Activated CD4-positive, alpha-beta T cell treated with anti-CD3 and anti-CD28 coated beads for 24 hours (primary cell): ENCODE results near the gene GGA2.
"Not testable (repeated sequence)": the region's sequence is repeated elsewhere in the genome, so short reads cannot be mapped to it uniquely, and the experiment has no call there.

Source experiments
- DNase-seq, 2 donors: peaks; one replicate each; pipeline ENCODE4 v3.0.0-alpha.2; 2020; ENCODE audit warnings: low read depth in 2 of 2

GGA2 gene

GRCh38 chr16:23524886-23525285 lies 14.6 kb upstream of the GGA2 start:
- no peak for DNase-seq

- DNase-seq: no peak
Observed at GRCh38 chr16:23523876-23524385, 13.6 kb upstream of the GGA2 start.

DNA sequence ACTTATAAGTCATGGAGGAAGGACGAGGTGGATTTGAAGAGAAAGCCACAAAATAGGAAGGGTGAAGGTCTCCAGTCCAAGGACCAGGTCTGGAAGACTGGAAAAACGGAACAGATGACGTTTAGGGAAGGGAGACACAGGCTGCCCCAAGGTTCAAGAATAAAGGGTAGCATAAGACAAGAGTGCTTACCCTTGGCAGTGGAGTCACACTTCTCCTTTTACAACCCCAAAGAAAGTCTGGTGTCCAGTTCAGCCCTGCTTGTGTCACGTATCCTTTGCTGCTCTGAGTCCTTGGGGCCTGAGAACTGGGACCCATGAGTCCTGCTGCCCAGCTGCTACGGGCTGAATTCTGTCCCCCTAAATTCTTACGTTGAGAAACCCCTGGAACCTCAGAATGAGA lies 13.0 kb upstream of the GGA2 start:
- DNase-seq: no peak

GRCh38 chr16:23521965-23522364 lies 11.7 kb upstream of the GGA2 start:
- DNase-seq: no peak

- no peak for DNase-seq
Observed at GRCh38 chr16:23521037-23521743, 10.9 kb upstream of the GGA2 start.

GRCh38 chr16:23520500-23520899 lies 10.2 kb upstream of the GGA2 start:
- DNase-seq: no peak

DNA sequence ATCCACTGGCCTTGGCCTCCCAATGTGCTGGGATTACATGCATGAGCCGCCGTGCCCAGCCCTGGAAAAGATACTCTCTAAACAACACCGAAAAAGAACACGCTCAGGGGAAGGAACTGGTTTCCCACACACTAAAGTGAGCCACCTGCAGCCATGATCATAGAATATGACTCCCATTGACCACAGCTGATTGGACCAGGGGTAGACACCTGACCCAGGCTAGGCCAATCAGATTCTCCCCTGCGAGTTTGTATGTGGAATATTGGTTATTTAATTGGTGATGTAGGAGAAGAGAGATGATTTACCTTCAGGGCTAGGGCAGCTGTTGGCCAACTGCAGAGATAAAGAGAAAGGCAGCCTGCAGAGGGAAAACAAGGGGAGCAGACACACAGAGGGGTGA lies 9.0 kb upstream of the GGA2 start:
- DNase-seq: no peak

GRCh38 chr16:23518435-23518891 lies 8.2 kb upstream of the GGA2 start:
- DNase-seq: no peak

DNA sequence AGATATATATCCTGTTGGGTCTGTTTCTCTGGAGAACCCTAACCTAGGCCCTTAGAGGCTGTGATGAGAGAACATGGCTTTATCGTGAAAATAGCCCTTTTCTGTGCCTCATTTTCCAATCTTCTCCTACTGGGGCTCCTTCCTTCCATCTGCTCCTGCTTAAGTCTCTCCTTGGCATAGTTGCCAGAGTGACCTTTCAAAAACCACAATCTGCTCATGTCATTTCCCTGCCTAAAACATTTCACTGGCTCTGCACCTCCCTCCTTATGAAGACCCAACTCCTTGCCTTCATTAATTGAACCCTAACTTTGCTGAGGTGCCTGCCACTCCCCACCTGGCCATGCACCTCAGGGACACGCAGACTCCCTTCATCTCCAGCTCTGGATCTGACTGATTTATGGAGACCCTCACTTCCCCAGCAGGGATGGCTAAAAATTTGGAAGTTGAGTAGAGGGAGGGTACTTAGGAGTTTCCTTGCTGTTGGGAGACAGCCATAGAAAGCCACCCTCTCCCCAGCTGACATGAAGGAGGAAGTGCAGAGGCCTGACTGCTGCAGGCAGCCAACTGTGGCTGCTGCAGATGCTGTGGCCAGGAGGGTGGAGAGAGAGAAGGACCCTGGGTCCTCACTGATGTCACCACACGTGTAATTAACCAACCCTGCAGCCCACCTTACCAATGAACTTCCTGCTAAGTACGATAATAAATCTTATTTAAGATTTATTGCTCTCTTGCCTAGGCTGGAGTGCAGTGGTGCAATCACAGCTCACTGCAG lies 6.3 kb upstream of the GGA2 start:
- DNase-seq: no peak

GRCh38 chr16:23515881-23516280 lies 5.6 kb upstream of the GGA2 start:
- DNase-seq: no peak

- no peak for DNase-seq
Observed at GRCh38 chr16:23514381-23515152, 4.3 kb upstream of the GGA2 start.

GRCh38 chr16:23512168-23512695 lies 1.9 kb upstream of the GGA2 start:
- DNase-seq: no peak

GRCh38 chr16:23511731-23512130 lies 1.4 kb upstream of the GGA2 start:
- no peak for DNase-seq

DNA sequence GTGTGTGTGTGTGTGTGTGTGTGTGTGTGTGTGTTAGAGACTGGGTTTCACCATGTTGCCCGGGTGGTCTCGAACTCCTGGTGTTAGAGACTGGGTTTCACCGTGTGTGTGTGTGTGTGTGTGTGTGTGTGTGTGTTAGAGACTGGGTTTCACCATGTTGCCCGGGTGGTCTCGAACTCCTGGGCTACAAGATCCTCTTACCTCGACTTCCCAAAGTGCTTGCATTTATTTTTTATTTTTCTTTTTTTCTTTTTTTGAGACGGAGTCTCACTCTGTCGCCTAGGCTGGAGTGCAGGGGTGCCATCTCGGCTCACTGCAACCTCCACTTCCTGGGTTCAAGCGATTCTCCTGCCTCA lies 599 bp upstream of the GGA2 start:
- not testable (repeated sequence) for DNase-seq

GRCh38 chr16:23509782-23510163 lies 521 bp downstream of the GGA2 start:
- peak in 1 of 2 donors; percentile 12 for DNase-seq

DNA sequence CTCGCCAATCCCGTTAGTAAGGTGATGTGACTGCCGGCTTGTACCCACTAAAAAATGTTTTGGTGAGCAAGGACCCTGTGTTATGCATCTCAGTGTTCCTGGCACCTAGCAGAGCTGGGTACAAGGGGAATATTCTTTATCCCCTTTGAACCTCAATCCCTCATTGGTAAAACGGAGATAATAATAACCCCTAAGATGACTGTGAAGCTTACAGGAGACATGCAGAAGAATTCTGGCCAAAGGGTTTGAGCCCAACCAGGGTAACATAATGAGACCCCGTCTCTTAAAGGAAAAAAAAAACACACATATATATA lies 896 bp downstream of the GGA2 start:
- no peak for DNase-seq

DNA sequence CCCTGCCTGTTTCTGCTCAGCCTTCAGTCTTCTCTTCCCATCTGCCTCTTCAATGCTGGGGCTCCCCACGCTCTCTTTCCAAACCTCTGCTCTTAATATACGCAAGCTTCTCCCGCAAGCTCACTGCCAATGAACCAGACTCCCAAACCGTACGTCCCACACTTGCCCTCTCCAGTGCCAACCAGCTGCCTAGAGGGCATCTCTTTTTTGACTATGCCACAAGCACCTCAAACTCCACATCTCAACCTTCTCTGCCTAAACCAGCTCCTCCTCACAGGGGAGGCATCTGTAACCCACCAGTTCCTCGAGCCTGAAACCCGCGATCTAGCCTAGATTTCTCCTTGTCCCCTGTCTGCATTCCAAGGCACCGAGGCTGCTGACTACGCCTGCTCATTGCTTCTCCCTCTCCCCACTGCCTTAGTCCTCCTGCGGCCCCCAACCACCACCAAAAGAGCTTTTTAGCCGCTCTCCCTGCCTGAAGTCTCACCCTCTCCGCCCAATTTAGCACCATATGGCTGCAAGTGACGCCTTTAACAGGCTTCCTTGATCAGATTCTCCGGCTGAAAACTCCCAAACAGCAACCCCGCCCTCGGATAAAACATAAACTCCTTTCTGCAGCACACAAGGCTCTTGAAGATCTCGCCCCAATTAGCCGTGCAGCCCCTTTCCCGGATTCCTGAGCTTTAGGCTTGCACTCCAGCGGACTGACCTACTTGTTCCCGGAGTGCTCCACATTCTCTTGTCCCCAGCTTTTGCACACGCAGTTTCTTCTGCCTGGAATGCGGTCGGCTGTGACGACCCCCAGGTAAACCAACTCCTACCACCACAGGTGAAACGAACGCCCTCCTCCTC lies 1.5 kb downstream of the GGA2 start:
- DNase-seq: no peak

- DNase-seq: no peak
Observed at GRCh38 chr16:23506606-23506994, 3.7 kb downstream of the GGA2 start.

DNA sequence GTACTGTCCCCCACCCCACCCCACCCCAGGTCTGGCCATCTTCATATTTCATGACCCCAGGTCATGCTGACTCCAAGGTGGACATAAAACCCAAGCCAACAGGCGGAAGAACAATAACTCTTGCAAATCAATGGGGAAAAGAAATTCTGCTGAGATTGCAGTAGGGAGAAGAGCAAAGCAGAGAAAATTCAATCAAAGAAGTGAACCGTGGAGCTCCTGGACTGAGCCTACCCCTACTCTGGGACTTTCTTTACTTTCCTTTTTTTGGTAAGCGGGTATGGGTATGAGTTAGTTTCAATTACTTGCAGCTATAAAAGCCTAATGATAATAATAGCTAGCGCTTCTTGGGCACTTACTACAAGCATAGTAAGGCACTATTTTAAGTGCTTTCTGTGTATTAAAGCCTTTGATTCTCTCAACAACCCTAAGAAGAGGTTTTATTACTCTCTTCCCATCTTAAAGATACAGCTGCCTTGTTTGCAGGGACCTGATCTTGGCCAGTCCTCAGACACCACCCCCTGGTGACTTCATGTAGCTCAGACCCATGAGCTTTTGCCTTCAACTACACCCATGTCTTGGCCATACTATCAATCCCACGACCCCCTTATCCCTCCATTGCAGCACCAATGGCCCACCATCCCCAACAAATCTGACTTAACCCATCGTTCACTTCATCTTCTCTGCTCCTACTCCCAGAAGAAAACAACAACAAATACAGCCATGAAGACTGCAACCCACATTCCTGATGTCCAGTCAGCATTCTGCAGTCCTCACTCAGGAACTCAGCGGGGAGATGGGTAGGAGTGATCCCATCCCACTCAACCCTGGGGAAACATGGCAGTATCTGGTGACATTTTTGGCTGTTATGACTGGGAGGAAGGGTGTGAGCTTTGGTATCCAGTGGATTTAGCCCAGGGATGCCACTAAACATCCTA lies 4.4 kb downstream of the GGA2 start:
- no peak for DNase-seq

- DNase-seq: no peak
Observed at GRCh38 chr16:23505180-23505665, 5.1 kb downstream of the GGA2 start.
